Measurements from ENCODE around the gene SEC14L5.
A peak's percentile ranks its signal among the peaks of the same experiment; 100 is the strongest.

SEC14L5 gene

GRCh38 chr16:5045499-5046115 is 87.5 kb downstream of the SEC14L5 start:
- in situ Hi-C loops (cut with MboI; ENCODE audit: low pct_unique_long_range_greater_than_20kb, low sequenced_read_pairs, unreplicated experiment) = no loop called here
- DNase-seq (ENCODE audit: low spot score) = no peak
- no peak for TF ChIP-seq CTCF (IDR thresholded peaks at IDR 0.05; ENCODE audit: extremely low read depth, insufficient read depth, missing control alignments)

- TF ChIP-seq CTCF (IDR thresholded peaks at IDR 0.05; ENCODE audit: extremely low read depth, insufficient read depth, missing control alignments) = no peak
- no peak for DNase-seq (ENCODE audit: low spot score)
- in situ Hi-C loops (cut with MboI; ENCODE audit: low pct_unique_long_range_greater_than_20kb, low sequenced_read_pairs, unreplicated experiment) = no loop called here
Observed at GRCh38 chr16:5046914-5047313, 88.8 kb downstream of the SEC14L5 start.

- no peak for DNase-seq (ENCODE audit: low spot score)
- in situ Hi-C loops (cut with MboI; ENCODE audit: low pct_unique_long_range_greater_than_20kb, low sequenced_read_pairs, unreplicated experiment) = loop anchor here (25.0 kb wide), 1 partner anchor 318 kb away; the partner anchor contains the start of genes ANKS3 and DNAAF8
- TF ChIP-seq CTCF (IDR thresholded peaks at IDR 0.05; ENCODE audit: extremely low read depth, insufficient read depth, missing control alignments) = no peak
Observed at GRCh38 chr16:5054876-5055865, 97.0 kb downstream of the SEC14L5 start.

- DNase-seq (ENCODE audit: low spot score) = no peak
- TF ChIP-seq CTCF (IDR thresholded peaks at IDR 0.05; ENCODE audit: extremely low read depth, insufficient read depth, missing control alignments) = peak; percentile 74
- in situ Hi-C loops (cut with MboI; ENCODE audit: low pct_unique_long_range_greater_than_20kb, low sequenced_read_pairs, unreplicated experiment) = loop anchor here (25.0 kb wide), 1 partner anchor 319 kb away; the partner anchor contains the start of genes ANKS3 and DNAAF8
Observed at GRCh38 chr16:5056352-5056751, 98.2 kb downstream of the SEC14L5 start.

GRCh38 chr16:5058476-5058875 is 100.3 kb downstream of the SEC14L5 start:
- DNase-seq (ENCODE audit: low spot score) = no peak
- no peak for TF ChIP-seq CTCF (IDR thresholded peaks at IDR 0.05; ENCODE audit: extremely low read depth, insufficient read depth, missing control alignments)
- in situ Hi-C loops (cut with MboI; ENCODE audit: low pct_unique_long_range_greater_than_20kb, low sequenced_read_pairs, unreplicated experiment) = loop anchor here (25.0 kb wide), 1 partner anchor 321 kb away; the partner anchor contains the start of genes ANKS3 and DNAAF8

- no peak for TF ChIP-seq CTCF (IDR thresholded peaks at IDR 0.05; ENCODE audit: extremely low read depth, insufficient read depth, missing control alignments)
- no peak for DNase-seq (ENCODE audit: low spot score)
- in situ Hi-C loops (cut with MboI; ENCODE audit: low pct_unique_long_range_greater_than_20kb, low sequenced_read_pairs, unreplicated experiment) = loop anchor here (25.0 kb wide), 1 partner anchor 322 kb away; the partner anchor contains the start of genes ANKS3 and DNAAF8
Observed at GRCh38 chr16:5059386-5060072, 101.4 kb downstream of the SEC14L5 start.
